NCI-H146 treated with DMSO at 0.1 percent for 48 hours (cell line): ENCODE data around the gene CHSY1.
A peak's percentile ranks its signal among the peaks of the same experiment; 100 is the strongest.
"Not testable (repeated sequence)": the region's sequence is repeated elsewhere in the genome, so short reads cannot be mapped to it uniquely, and the experiment has no call there.

Experiments used
- DNase-seq: peaks from one replicate; lab custom pipeline; 2025; ENCODE audit not compliant: unreplicated experiment; lab: John Stamatoyannopoulos, UW

The CHSY1 gene, protein sequence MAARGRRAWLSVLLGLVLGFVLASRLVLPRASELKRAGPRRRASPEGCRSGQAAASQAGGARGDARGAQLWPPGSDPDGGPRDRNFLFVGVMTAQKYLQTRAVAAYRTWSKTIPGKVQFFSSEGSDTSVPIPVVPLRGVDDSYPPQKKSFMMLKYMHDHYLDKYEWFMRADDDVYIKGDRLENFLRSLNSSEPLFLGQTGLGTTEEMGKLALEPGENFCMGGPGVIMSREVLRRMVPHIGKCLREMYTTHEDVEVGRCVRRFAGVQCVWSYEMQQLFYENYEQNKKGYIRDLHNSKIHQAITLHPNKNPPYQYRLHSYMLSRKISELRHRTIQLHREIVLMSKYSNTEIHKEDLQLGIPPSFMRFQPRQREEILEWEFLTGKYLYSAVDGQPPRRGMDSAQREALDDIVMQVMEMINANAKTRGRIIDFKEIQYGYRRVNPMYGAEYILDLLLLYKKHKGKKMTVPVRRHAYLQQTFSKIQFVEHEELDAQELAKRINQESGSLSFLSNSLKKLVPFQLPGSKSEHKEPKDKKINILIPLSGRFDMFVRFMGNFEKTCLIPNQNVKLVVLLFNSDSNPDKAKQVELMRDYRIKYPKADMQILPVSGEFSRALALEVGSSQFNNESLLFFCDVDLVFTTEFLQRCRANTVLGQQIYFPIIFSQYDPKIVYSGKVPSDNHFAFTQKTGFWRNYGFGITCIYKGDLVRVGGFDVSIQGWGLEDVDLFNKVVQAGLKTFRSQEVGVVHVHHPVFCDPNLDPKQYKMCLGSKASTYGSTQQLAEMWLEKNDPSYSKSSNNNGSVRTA

DNA sequence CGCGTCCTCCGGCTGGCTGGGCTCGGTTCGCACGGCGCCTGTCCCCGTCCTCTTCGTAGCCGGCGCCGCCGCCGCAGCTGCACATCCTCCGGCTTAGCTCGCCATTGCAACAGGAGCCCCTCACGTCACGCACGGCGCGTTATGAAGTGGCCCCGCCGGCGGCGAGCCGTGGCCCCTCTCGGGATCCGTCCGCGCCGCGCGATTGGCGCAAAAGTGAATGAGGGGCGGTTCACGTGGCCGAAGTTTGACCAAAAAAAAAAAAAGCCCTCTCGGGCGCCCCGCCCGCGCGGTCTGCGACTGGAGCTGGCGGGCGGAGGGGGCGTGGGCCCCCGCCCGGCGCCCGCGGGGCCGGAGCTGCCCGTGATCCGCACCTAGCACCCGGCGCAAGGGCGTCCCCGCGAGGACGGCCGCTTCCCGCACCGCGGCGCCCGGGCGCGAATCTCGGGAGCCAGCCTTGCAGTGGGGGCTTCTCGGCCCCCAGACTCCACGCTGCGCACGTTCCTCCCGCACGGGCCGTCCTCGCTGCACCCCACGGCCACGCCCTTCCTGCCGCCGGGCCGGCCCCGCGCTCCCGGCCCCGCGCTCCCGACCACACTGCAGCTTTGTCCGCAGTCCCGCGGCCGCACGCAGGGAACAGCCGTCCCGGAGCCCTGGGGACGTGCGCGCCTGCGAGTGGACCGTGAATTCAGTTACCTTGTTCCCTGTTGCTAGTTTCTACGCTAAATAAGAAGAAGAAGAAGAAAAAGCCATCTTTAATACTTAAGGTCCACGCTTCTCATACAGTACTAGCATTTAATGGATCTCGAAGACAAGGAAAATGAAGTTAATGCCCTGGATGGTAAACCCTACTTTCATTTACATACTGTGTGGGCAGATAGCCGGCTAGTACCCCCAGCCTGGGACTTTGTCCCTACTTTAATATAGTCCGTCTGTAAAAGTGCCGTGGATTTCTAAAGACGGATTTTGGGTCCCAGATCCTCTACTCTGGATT is at the start of gene CHSY1:
Gene CHSY1 (minus strand): TSS at position 219 of the 991 bp plus-strand sequence. CDS start 592 bp downstream, outside the sequence.
- DNase-seq, result peak; percentile 55

DNA sequence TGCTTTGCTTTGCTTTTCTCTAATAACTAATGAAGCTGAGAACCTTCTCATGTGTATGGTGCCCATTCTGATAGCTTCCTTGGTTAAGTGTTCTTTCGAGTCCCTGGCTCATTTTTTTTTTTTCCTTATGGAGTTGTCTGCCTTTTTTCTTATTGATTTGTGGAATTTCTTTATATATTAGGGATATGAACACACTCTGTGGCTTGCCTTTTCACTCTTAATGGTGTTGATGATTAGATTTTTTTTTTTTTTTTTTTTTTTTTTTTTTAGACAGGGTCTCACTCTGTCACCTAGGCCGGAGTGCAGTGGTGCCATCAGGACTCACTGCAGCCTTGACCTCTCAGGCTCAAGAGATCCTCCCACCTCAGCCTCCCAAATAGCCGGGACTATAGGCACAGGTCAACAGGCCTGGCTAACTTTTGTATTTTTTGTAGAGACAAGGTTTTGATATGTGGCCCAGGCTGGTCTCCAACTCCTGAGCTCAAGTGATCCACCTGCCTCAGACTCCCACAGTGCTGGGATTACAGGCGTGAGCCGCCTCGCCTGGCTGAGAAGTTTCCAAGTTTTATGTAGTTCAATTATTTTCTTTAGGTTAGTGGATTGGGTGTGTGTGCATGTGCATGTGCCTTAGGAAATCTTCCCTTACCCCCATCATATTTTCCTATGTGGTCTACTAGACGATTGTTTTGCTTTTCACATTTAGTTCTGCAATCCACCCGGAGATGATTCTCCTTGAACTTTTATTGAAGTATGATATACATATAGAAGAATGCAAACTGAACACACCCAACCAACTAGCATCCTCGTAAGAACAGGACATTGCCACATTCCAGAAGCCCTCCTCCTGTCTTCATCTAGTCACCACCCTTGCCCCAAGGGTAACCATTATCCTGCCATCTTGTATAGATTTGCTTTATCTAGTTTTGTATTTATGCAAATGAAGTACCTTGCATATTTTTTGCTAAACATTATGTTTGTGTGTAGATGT is 44.9 kb upstream of the CHSY1 start:
- no peak for DNase-seq

DNA sequence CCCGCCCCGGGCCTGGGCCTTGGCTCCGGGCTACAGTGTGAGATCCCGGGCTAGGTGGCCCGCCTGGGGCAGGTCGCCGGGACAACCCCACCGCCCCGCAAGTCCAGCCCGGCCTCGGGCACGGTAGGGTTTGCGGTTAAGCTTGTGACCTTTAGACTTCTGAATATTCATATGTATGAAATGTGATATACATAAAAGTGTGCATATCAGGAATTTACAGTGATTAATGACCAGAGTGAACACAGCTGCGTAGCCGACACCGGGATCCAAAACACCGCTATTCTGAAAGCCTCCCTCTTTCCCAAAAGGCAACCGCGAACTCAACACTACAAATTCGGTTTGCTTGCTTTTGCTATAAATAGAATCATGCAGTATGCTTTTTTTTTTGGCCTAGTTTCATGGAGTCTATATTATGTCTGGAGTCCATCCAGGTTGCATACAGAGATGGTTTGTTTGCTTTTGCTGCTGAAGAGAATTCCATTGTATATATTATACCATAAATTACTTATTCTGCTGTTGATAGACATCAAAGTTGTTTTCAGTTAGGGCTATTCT is 43.8 kb upstream of the CHSY1 start:
- DNase-seq, result peak; percentile 17

DNA sequence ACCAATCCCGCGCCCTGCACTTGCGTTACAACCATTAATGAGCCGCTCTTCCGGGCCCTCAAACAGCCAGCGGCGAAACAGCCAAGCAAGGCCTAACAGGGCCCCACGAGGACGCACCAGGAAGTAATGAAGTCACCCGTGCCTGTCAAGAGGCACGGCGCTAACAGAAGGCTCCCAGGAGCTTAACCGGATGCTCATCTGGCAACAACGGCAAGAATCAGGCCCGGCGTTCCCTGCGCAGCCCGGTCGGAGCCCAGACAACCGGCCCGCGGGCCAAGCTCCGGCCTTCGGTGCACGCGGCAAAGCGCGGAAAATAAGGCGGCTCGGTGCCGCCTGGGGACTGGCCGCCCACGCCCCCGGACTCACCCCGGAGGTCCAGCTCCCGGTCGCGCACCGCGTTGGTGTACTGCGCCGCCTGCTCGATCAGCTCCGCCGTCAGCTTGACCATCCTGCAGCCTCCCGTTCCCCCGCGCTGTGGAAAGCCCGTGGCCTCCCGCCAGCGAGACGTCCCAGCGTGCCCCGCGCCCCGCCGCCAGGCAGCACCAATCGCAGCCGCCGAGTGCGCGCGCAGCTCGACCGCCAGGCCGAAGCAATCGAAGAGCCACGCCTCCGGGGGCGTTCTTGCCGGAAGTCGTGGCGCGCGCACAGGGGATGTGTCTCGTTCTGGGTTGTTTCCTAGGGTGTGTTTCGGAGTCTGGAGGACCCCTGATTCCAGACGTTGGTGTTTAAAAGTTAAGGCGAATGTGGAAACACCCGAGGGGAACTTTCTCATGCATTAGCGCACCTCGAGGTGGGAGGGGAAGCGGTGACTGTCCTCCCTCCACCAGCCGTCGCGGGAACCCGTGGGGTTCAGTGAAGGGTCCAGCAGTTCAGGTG is 43.1 kb upstream of the CHSY1 start, which contains the start of gene SNRPA1:
Gene SNRPA1 (minus strand): TSS at position 518 of the 876 bp plus-strand sequence. CDS start 70 bp downstream, at position 448.
- DNase-seq, result peak; percentile 86

DNA sequence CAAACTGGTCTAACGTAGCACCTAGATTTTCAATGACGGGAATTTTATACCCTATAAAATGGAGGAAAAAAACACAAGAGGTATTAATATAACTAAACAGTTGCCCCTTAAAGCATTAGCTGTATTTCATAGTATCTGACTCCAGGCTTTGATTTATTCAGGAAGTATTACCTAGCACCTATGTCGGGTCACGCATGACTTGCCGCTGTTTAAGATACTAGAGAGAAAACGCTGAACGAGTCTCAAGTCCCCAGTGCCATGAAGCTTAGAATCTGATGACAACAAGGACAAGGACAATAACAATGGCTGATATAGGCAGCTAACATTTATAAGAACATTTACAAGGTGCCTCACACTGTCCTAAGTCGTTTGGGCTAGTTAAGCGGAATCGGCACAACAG is 41.3 kb upstream of the CHSY1 start:
- DNase-seq, result no peak

DNA sequence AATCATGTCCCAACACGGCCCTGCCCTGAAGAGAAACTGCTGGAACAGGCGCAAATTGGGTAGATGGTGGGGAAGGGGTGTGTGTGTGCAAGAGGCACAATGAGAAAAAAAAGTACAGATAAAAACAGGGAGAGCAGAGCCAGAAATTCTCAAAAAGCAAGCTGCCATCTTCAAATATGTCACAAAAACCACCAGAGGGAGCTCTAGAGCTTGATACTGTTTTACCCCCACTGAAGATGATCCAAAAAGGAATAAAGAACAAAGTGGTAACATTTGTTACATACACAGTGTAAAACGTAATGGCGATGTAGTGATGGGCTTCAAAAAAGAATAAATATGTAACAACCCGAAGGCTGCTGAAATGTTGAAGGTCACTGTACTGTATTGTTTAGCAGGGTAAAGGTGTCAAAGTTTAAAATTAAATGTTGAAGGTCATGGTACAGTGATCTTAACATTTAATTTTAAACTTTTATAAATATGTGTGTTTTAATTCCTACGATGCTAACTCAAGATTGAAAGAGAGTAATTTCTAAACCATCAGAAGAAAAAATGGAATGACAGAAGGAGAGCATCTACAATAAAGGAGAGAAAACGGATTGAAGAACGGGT is 37.2 kb upstream of the CHSY1 start:
- DNase-seq, result no peak

DNA sequence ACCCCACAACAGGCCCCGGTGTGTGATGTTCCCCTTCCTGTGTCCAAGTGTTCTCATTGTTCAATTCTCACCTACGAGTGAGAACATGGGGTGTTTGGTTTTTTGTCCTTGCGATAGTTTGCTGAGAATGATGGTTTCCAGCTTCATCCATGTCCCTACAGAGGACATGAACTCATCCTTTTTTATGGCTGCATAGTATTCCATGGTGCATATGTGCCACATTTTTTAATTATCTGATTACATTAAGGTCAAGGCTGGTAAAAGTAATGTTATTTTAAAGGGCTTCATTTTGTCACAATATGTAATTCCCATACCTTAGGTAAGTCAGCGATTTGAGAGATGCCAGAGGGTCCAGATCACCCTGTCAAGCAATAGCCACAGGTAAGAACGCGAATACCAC is 35.5 kb upstream of the CHSY1 start:
- DNase-seq, result not testable (repeated sequence)

DNA sequence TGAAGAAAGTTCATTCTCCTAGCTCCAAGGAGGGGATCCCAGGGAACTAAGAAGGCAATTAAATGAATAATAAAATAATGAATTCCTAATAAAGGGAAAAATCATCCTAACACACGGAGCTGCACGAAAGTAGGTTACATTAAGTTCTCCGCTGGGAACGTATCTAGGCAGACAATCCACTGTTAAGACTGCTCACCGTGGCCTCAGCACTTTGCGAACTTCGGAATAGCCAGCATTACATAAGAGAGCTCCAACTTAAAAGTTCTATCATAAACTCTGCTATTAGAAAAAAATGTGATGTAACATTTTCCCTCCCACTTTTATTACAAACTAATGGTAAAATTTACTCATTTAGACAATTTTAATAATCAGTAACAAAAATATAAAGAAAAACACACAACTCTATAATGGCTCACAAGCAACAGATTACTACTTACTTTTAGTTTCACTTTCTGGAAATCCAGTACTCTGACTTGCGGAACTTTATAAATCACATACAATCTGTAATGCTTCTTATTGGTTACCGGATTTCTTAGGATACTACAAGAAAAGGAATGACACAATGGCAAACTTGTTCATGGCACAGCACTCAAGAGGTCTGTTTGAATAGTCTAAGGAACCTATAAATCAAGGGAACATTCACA is 34.7 kb upstream of the CHSY1 start:
- DNase-seq, result no peak

DNA sequence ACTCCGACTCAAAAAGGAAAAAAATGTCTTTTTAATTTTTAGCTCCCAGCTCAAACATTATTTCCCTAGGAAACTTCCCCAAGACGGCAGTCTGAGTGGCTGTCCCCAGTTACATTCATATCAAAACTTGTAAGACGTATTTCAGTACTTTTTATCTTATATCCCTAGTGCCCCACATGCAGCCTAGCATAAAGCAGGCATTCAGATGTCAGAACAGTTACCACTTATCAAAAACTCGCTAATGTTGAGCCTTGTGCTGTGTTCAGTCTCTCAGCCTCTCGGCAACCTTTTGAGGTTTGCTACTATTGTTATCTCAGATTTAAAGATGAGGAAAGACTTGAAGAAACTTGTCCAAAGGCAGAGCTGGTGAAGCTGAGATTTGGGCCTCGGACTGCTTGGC is 32.1 kb upstream of the CHSY1 start:
- no peak for DNase-seq

DNA sequence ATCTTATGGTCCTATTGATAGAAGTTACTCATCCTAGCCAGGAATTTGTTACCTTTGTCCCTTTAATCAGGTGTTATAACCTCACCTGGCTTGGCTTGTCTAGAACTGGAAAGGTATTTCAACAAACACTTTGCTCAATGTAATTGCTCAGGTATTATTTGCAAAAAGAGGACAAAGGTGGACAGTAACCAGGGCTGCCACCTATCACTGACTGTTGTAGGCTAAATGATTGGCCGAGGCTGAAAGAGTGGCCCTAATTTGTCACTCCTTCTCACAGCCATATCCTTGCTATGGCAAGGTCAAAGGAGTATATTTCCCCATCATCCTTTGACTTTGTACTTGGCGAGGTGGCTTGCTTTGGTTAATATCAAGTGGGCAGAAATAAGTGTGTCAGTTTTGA is 28.2 kb upstream of the CHSY1 start:
- no peak for DNase-seq

DNA sequence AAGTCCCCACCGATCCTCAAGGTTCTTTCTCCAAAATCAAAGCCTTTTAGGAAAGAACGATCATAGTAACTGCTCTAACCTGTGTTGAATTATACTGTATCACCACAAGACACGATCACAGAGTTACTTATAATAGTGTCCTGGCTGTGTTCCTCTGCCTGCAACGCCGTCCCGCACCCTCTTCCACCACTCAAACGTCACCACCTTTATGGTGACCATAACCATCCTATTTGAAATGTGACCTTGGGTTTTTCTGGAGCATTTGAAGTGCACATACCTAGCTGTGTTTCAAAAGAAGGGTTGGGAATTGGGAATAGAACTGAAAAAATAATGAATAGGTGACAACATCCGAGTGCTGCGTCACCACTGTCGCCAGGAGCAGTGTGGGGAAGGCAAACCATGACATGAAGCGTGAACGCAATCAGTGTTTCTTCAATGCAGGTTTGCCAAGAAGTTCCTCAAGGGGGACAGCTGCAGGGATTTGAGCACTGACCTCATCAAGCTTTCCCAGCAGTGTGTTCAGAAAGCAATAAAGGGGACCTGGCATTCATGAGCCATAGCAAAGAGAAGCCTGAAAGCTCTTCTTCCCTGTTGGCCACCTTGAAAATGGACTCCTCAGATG is 26.2 kb upstream of the CHSY1 start:
- DNase-seq, result no peak

DNA sequence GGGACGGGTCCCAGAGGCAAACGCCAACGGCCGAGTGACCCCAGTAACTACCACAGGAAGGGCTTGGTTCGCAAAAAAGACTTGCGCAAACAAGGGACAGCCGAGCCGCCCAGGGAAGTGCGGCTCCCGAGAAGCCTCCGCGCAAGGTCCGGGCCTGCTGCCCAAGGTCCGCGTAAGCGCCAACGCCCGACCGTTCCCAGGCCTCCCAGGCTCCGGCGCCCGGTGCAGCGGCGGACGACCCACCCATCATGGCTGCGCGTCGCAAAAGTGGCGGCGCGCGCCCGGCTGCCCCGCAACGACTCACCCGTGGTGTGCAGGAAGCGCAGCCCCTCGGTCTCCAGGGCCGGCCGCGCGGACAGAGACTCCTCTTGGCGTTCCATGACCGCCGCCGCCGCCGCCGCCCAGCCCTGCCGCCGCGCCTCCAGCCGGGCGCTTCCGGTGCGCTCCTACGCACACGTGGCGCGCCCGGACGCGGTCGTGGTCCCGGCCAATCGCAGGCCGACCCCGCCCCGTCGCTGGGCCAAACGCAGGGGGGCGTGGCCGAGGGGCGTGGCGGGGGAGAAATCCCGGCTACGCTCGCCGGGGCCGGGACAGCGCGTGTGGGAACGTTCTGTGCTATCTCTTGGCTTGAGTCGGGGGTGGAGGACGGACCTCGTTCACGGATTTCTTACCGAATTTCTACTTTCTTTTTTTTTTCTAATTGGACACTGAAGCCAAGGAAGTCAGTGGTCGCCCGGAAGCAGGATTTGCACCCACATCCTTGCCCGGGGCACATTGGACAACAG is 25.4 kb upstream of the CHSY1 start, which contains the start of gene SELENOS:
Gene SELENOS (minus strand): TSS at position 448 of the 785 bp plus-strand sequence. CDS start 68 bp downstream, at position 380.
- peak; percentile 69 for DNase-seq

DNA sequence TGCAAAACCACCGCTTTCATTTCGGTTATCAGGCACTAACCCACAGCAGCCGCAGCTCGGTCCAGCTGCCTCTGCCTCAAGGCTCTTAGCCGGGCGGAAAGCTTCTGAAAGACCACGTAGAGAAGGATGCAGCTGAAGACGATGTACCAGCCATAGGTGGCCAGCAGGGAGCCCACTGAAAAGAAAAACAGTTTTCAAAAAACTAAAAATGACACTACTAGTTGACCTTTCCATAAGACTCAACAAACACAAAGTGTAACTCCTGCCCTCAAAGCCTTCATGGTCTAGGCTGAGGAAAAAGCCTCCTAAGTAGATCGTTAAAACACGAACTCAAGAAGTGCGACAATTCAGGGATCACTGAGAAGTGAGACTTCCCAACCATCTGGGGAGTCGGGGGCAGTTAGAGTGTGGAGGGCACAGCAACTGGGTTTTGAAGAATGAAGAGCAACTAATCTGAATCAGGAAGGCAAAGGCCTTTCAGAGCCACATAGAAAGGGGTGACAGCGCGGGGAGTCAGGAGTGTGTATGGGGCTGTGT is 24.7 kb upstream of the CHSY1 start:
- no peak for DNase-seq

DNA sequence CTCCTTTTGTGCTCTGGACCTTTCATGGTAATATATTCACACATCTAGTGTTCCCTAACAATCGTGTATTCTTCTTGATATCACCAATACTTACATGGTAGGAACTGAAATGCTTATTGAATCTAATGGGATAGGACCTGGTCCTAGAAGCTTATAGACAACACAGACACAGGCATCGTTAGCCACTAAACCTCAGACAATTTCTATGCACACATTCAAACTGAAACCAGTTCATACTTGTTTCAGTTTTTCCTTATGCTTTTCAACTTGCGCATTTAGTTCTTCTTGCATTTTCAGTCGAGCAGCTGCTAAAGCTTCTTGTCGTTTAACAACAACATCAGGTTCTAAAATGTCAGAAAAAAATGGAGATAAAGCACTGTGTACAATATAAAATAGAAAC is 23.2 kb upstream of the CHSY1 start:
- no peak for DNase-seq

DNA sequence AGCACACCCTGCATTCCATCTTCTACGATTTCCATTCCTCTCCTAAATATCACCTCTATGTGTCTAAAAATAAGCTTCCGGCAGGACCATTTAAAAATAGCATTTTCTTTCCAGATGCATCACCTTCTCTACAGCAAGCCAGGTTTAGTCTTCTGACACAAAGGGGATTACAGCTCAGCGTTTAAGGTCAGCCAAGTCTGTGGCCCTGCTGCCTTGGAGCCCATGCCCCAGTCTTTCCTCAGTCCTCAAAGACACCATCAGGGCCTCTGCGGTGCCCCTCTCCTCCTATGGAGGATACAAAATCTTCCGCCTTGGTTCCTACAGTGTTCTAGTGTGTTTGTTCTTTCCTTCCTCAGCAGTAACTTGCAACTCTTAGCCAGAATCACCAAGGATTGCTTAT is 21.7 kb upstream of the CHSY1 start:
- no peak for DNase-seq

DNA sequence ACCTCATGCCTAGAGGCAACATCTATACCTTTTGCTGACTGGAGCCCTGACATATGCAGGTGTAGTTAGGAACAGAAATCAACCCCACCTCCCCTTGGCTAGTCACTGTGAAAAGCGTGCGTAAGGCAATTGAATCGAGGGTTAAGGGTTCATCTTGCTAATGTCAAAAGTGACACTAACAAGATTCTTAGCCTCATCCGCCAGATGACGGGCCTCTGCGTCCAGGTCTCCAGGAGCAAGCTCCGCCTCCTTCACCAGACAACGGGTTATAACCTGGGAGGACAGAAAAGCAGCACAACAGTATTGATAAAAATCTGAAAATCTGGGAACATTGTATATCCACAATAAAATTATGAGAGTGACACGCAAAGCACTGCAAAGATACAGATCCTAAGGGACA is 20.7 kb upstream of the CHSY1 start:
- no peak for DNase-seq
